IMR-90 (cell line): ENCODE data around the gene HAGH.

Experiments used
- BHLHE40 ChIP-seq: fragments of 150-350 bp; IDR thresholded peaks from 2 replicates; pipeline ENCODE4 v1.6.1; 2016; ENCODE audit warnings: mild to moderate bottlenecking, low read depth, low read length
- RAD21 ChIP-seq: IDR thresholded peaks from 2 replicates; pipeline ENCODE4 v1.6.1; 2012; ENCODE audit warnings: low read length, improper control_type of control experiment
- SMC3 ChIP-seq: fragments of 150-350 bp; IDR thresholded peaks from 2 replicates; pipeline ENCODE4 v1.6.1; 2016; ENCODE audit warnings: low read depth, mild to moderate bottlenecking, antibody characterized with exemption, low read length, moderate library complexity
- USF2 ChIP-seq: fragments of 150-350 bp; IDR thresholded peaks from 2 replicates; pipeline ENCODE4 v1.6.1; 2017; ENCODE audit warnings: mild to moderate bottlenecking, antibody characterized with exemption, low read length, low read depth
- TF ChIP-seq, protein P1 (sequence below): conservative IDR thresholded peaks from 2 replicates; pipeline ENCODE4 v1.5.1; 2012; ENCODE audit warnings: mild to moderate bottlenecking, low read depth, low read length, improper control_type of control experiment

GRCh38 chr16:1789643-1790045 lies 37.0 kb downstream of the HAGH start:
- TF ChIP-seq, protein P1, sequence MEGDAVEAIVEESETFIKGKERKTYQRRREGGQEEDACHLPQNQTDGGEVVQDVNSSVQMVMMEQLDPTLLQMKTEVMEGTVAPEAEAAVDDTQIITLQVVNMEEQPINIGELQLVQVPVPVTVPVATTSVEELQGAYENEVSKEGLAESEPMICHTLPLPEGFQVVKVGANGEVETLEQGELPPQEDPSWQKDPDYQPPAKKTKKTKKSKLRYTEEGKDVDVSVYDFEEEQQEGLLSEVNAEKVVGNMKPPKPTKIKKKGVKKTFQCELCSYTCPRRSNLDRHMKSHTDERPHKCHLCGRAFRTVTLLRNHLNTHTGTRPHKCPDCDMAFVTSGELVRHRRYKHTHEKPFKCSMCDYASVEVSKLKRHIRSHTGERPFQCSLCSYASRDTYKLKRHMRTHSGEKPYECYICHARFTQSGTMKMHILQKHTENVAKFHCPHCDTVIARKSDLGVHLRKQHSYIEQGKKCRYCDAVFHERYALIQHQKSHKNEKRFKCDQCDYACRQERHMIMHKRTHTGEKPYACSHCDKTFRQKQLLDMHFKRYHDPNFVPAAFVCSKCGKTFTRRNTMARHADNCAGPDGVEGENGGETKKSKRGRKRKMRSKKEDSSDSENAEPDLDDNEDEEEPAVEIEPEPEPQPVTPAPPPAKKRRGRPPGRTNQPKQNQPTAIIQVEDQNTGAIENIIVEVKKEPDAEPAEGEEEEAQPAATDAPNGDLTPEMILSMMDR = no peak
- TF ChIP-seq BHLHE40 = no peak
- no peak for TF ChIP-seq SMC3
- TF ChIP-seq USF2 = no peak
- TF ChIP-seq RAD21 = no peak
